Measurements from ENCODE around the gene PRR35.
"Not testable (repeated sequence)": the region's sequence is repeated elsewhere in the genome, so short reads cannot be mapped to it uniquely, and the experiment has no call there.

PRR35 gene

GRCh38 chr16:597655-598054 lies 37.5 kb downstream of the PRR35 start:
- H3K4me1 Mint-ChIP-seq: peaks cover 41% of the 10 kb centered on the region
- not testable (repeated sequence) for H3K9me3 Mint-ChIP-seq

GRCh38 chr16:598823-599739 lies 38.9 kb downstream of the PRR35 start:
- Mint-ChIP-seq H3K27me3 (no peaks in the 10 kb centered on the region), H3K27ac (no peak overlapping the region), H3K9me3 (no peaks in the 10 kb centered on the region), H3K4me1 (peaks cover 39% of the 10 kb centered on the region), H3K4me3 (no peak overlapping the region)
- no peak for DNase-seq
- ATAC-seq: no peak

More at GRCh38 chr16:597655-598054, 37.5 kb downstream of the PRR35 start:
- H3K27ac Mint-ChIP-seq, H3K27me3 Mint-ChIP-seq, H3K4me3 Mint-ChIP-seq, ATAC-seq, DNase-seq: not testable (repeated sequence)

GRCh38 chr16:600781-601180 lies 40.6 kb downstream of the PRR35 start:
- peak overlapping the region in 1 of 2 donors; percentile 29 for H3K4me3 Mint-ChIP-seq
- ATAC-seq: no peak
- no peaks in the 10 kb centered on the region for H3K27me3 Mint-ChIP-seq
- peaks cover 24% of the 10 kb centered on the region for H3K4me1 Mint-ChIP-seq
- DNase-seq: no peak
- H3K27ac Mint-ChIP-seq: no peak overlapping the region
- no peaks in the 10 kb centered on the region for H3K9me3 Mint-ChIP-seq

GRCh38 chr16:603933-604332 lies 43.7 kb downstream of the PRR35 start:
- no peaks in the 10 kb centered on the region for H3K27me3 Mint-ChIP-seq
- H3K27ac Mint-ChIP-seq: no peak overlapping the region
- H3K9me3 Mint-ChIP-seq: no peaks in the 10 kb centered on the region
- ATAC-seq (no peak), DNase-seq (no peak)
- peak overlapping the region in 1 of 2 donors; percentile 10 for H3K4me3 Mint-ChIP-seq
- H3K4me1 Mint-ChIP-seq: peaks cover 34% of the 10 kb centered on the region

GRCh38 chr16:606656-607307 lies 46.6 kb downstream of the PRR35 start:
- H3K4me3 Mint-ChIP-seq: no peak overlapping the region
- DNase-seq (no peak), ATAC-seq (no peak)
- H3K27ac Mint-ChIP-seq: peak overlapping the region in 1 of 2 donors; percentile 54
- no peaks in the 10 kb centered on the region for H3K27me3 Mint-ChIP-seq
- H3K4me1 Mint-ChIP-seq: peaks cover 36% of the 10 kb centered on the region
- no peaks in the 10 kb centered on the region for H3K9me3 Mint-ChIP-seq

DNA sequence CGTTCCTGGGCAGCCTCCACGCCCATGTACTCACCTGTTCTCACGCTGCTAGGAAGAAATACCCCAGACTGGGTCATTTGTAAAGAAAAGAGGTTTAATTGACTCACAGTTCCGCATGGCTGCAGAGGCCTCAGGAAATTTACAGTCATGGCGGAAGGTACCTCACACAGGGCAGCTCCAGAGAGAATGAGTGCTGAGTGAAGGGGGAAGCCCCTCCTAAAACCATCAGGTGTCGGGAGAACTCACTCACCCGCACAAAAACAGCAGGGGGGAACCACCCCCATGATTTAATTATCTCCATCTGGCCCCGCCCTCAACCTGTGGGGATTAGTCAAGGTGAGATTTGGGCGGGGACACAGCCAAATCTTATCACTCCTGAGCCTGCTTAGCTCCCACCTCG lies 47.8 kb downstream of the PRR35 start:
- DNase-seq (peak in 1 of 2 donors; percentile 62), ATAC-seq (peak; percentile 94)
- Mint-ChIP-seq H3K4me3 (peak overlapping the region in 1 of 2 donors; percentile 8), H3K27ac (no peak overlapping the region), H3K9me3 (no peaks in the 10 kb centered on the region), H3K4me1 (peaks cover 30% of the 10 kb centered on the region), H3K27me3 (no peaks in the 10 kb centered on the region)

GRCh38 chr16:609316-609715 lies 49.1 kb downstream of the PRR35 start:
- H3K9me3 Mint-ChIP-seq: no peaks in the 10 kb centered on the region
- no peak for ATAC-seq

GRCh38 chr16:609984-610383 lies 49.8 kb downstream of the PRR35 start:
- no peaks in the 10 kb centered on the region for H3K27me3 Mint-ChIP-seq
- no peak for DNase-seq
- no peak for ATAC-seq
- H3K4me3 Mint-ChIP-seq: no peak overlapping the region
- H3K27ac Mint-ChIP-seq: peak overlapping the region in 1 of 2 donors; percentile 37
- H3K9me3 Mint-ChIP-seq: no peaks in the 10 kb centered on the region
- peaks cover 21% of the 10 kb centered on the region for H3K4me1 Mint-ChIP-seq

More at GRCh38 chr16:609316-609715, 49.1 kb downstream of the PRR35 start:
- Mint-ChIP-seq H3K27ac (no peak overlapping the region), H3K27me3 (no peaks in the 10 kb centered on the region), H3K4me1 (peaks cover 21% of the 10 kb centered on the region), H3K4me3 (no peak overlapping the region)
- DNase-seq: no peak

- ATAC-seq (peak; percentile 73), DNase-seq (peak; percentile 51 to 62)
- Mint-ChIP-seq H3K4me1 (peaks cover 21% of the 10 kb centered on the region), H3K27ac (peak overlapping the region in 1 of 2 donors; percentile 40), H3K4me3 (no peak overlapping the region), H3K9me3 (no peaks in the 10 kb centered on the region), H3K27me3 (no peaks in the 10 kb centered on the region)
Observed at GRCh38 chr16:610513-611381, 50.6 kb downstream of the PRR35 start.

- ATAC-seq: no peak
- H3K27ac Mint-ChIP-seq: no peak overlapping the region
Observed at GRCh38 chr16:615122-615521, 54.9 kb downstream of the PRR35 start.

More at GRCh38 chr16:615122-615521, 54.9 kb downstream of the PRR35 start:
- Mint-ChIP-seq H3K4me3 (no peak overlapping the region), H3K4me1 (peaks cover 5% of the 10 kb centered on the region), H3K27me3 (no peaks in the 10 kb centered on the region), H3K9me3 (no peaks in the 10 kb centered on the region)
- no peak for DNase-seq

All from stimulated activated naive CD8-positive, alpha-beta T cell treated with anti-CD3 and anti-CD28 coated beads, Interleukin-15, amount 100 ng/mL, for 72 hours (primary cell).